Sigmoid colon (tissue), 4 donors: ENCODE results near the gene LDLRAD4.

Experiments
- CTCF ChIP-seq, 4 experiments: fragments of 450-650 bp in 3 of 4; fragments of 200-600 bp in 1 of 4; IDR thresholded peaks; one replicate each; pipeline ENCODE4 v1.5.1; 2016 to 2019; ENCODE audit warnings: antibody characterized with exemption in 4 of 4, mild to moderate bottlenecking in 3 of 4, moderate library complexity in 2 of 4
- EP300 ChIP-seq, 4 donors: sonication (generic); formaldehyde crosslinking; IDR thresholded peaks; one replicate each; pipeline ENCODE4 v1.6.1; 2017; ENCODE audit warnings: antibody characterized with exemption in 4 of 4

GRCh38 chr18:13374096-13374467 lies 155.5 kb downstream of the LDLRAD4 start:
- TF ChIP-seq CTCF (IDR thresholded peaks at IDR 0.05) (no peak), EP300 (IDR thresholded peaks at IDR 0.05) (no peak)
